GM12865 (cell line): Measurements from ENCODE around the gene BLM.
A peak's percentile ranks its signal among the peaks of the same experiment; 100 is the strongest.
"Not testable (repeated sequence)": the region's sequence is repeated elsewhere in the genome, so short reads cannot be mapped to it uniquely, and the experiment has no call there.

ENCODE experiments used
- DNase-seq: peaks from one replicate; pipeline ENCODE4 v3.0.0; 2010; ENCODE audit warnings: low read depth
- H3K4me3 ChIP-seq: 2 replicates; pipeline ENCODE4 v1.5.1; 2011; ENCODE audit warnings: mild to moderate bottlenecking, low read depth, low read length, control low read depth
- TF ChIP-seq, protein P1 (sequence below): IDR thresholded peaks from 2 replicates; pipeline ENCODE4 v1.5.1; 2011; ENCODE audit warnings: low read length, control low read depth, low read depth, inconsistent platforms; ENCODE audit not compliant: insufficient read depth; ENCODE audit errors: missing control alignments

Gene BLM

DNA sequence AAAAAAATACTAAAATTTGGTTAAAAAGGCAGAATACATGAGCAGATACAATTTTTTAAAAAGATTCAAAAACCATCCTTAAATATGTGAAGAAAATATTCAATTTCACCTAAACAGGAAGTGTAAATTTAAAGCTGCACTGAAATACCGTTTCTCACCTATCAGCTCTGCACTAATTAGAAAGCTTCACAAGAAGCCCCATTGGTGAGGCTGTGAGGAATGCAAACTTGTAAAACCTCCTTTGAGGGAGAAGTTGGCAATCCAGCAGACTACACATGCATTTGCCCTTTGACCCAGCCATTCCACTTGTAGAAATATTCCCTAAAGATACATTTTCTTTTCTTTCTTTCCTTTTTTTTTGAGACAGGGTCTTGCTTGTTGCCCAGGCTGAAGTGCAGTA, 18.8 kb downstream of the BLM start:
- TF ChIP-seq, protein P1, sequence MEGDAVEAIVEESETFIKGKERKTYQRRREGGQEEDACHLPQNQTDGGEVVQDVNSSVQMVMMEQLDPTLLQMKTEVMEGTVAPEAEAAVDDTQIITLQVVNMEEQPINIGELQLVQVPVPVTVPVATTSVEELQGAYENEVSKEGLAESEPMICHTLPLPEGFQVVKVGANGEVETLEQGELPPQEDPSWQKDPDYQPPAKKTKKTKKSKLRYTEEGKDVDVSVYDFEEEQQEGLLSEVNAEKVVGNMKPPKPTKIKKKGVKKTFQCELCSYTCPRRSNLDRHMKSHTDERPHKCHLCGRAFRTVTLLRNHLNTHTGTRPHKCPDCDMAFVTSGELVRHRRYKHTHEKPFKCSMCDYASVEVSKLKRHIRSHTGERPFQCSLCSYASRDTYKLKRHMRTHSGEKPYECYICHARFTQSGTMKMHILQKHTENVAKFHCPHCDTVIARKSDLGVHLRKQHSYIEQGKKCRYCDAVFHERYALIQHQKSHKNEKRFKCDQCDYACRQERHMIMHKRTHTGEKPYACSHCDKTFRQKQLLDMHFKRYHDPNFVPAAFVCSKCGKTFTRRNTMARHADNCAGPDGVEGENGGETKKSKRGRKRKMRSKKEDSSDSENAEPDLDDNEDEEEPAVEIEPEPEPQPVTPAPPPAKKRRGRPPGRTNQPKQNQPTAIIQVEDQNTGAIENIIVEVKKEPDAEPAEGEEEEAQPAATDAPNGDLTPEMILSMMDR = no peak
- no peak for DNase-seq

DNA sequence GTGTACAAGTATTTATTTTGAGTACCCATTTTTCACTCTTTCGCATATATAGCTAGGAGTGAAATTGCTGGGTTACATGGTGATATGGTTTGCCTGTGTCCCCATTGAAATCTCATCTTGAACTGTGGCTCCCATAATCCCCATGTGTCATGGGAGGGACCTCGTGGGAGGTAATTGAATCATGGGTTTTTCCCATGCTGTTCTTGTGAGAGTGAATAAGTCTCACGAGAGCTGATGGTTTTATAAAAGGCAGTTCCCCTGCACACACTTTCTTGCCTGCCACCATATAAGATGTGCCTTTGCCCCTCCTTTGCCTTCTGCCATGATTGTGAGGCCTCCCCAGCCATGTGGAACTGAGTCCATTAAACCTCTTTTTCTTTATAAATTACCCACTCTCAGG, 23.4 kb downstream of the BLM start:
- DNase-seq = peak; percentile 10
- not testable (repeated sequence) for H3K4me3 ChIP-seq

More for the DNA sequence above, 18.8 kb downstream of the BLM start:
- no peak overlapping the region for H3K4me3 ChIP-seq

DNA sequence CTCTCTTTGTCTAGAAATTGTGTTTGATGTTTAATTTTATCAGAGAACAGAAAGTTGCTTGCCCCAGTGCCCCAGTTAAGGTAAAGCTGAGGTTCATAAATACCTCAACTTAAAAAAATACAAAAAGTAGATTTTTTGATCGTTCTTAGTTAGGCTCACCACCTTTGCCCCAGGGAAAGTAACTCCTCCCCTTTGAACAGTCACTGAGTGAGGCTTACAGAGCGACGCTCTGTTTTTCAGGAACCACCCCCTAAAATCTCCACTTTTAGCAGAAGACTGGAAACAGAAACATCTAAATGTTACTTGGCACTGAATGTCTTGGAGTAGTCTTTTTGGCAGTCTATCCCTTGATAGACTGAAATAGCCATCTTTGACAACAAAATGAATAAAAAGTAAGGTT, 24.9 kb downstream of the BLM start:
- no peak overlapping the region for H3K4me3 ChIP-seq
- TF ChIP-seq, protein P1 = no peak
- DNase-seq = no peak

DNA sequence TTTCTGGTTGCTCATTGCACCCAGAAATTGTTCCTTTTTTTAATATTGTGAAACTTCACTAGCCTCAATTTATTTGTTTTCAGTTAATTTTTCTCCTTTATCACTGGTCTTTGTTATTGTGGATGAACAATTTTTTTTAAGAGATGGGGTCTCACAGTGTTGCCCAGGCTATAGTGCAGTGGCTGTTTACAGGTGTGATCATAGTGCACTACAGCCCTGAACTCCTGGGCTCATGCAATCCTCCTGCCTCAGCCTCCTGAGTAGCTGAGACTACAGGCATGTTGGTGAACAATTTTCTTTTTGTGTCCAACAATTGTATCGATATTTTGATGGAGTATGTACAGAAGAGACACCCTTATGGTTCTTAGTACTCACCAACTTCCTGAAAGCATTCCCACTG, 26.3 kb downstream of the BLM start:
- no peak overlapping the region for H3K4me3 ChIP-seq
- TF ChIP-seq, protein P1 = no peak
- no peak for DNase-seq

DNA sequence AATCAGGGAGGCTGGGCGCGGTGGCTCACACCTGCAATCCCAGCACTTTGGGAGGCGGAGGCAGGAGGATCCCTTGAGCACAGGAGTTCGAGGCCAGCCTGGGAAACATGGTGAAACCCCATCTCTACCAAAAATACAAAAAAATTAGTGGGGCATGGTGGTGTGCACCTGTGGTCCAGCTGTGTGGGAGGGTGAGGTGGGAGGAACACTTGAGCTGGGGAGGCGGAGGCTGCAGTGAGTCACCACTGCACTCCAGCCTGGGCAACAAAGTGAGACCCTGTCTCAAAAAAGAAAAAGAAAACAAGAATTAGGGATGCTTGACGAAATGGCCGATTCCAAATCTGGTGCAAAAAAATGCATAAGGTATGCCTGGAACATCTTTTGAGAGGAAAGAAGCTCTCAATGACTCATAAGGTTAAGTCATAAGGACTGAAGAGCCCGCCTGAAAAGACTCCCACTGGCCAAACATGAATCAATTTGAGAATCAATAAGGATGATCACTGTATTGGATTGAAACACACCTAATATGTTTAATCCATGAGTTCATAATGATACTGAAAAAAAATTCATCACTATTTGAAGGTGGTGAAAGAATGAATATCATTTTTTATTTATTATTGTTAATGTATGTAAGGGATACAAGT, 27.7 kb downstream of the BLM start:
- no peak for DNase-seq
- TF ChIP-seq, protein P1 = no peak
- H3K4me3 ChIP-seq = no peak overlapping the region

DNA sequence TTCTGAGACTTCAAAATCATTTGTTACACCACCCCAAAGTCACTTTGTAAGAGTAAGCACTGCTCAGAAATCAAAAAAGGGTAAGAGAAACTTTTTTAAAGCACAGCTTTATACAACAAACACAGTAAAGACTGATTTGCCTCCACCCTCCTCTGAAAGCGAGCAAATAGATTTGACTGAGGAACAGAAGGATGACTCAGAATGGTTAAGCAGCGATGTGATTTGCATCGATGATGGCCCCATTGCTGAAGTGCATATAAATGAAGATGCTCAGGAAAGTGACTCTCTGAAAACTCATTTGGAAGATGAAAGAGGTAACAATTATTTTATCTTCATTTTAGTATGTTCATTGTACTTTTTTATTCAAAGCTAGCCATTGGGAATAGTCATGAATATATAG, 32.6 kb downstream of the BLM start:
- TF ChIP-seq, protein P1 = no peak
- peak; percentile 48 for DNase-seq
- peak overlapping the region; percentile 11; the same call in 1 of the 2 replicates for H3K4me3 ChIP-seq

DNA sequence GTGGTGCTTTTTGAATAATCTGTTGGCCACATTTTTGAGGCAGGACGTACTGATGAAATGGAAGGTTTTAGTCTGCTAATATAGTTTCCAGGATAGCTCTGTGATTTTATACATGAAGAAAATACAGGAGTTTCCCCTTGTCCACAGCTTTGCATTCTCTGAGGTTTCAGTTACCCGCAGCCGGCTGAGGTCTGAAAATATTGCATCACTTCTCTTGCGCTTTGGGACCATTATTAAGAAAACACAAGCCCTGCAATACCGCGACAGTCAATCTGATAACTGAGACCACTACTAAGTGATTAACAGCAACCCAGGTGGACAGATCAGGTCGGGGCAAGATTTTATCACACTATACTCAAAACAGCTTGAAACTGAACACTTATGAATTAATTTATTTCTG, 33.0 kb downstream of the BLM start:
- DNase-seq = peak; percentile 67
- H3K4me3 ChIP-seq = peak overlapping the region; percentile 13; the same call in 1 of the 2 replicates
- TF ChIP-seq, protein P1 = no peak
